Ovary (tissue), 3 donors: Measurements from ENCODE around the gene PCSK1N.

ENCODE experiments used
- CTCF ChIP-seq, 3 donors: fragments of 450-650 bp in 2 of 3; fragments of 200-600 bp in 1 of 3; IDR thresholded peaks; one replicate each; pipeline versions ENCODE4 v1.5.1 to v1.8.0; 2016 to 2022; ENCODE audit warnings: antibody characterized with exemption in 3 of 3, mild to moderate bottlenecking in 1 of 3
- POLR2A ChIP-seq: fragments of 450-650 bp; IDR thresholded peaks from one replicate; pipeline ENCODE4 v1.6.1; 2017; ENCODE audit warnings: antibody characterized with exemption, mild to moderate bottlenecking, moderate library complexity
- donor health status: DM: no; HTN: no; CAD: no.

DNA sequence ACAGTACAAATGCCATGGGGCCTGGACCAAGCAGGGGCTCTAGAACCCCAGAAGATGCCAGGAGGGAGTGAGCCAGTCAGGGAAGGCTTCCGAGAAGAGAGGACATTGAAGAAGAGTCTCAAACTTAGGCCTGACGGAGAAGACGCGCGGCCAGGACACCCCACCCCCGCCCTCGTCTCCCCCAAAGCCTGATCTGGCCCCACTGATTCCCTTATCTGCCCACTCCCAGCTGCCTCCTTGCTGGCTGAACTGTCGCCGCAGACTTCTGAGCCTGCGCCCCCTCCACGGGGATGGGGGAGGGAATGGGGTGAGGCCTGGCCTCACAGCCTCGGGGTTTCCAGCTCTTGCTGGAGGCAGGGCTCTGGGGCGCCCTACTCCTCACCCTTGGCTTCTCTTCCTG is 52.6 kb downstream of the PCSK1N start:
- TF ChIP-seq CTCF (IDR thresholded peaks at IDR 0.05) (no peak), POLR2A (no peak)
